Peyer's patch (tissue), 4 donors: Measurements from ENCODE around the gene SLC12A6.

ENCODE experiments used
- POLR2A ChIP-seq, 2 donors: fragments of 450-650 bp; IDR thresholded peaks; one replicate each; pipeline ENCODE4 v1.5.1; 2017; ENCODE audit warnings: antibody characterized with exemption in 2 of 2, mild to moderate bottlenecking in 2 of 2, moderate library complexity in 2 of 2
- TF ChIP-seq, protein P1 (sequence below), 6 experiments: fragments of 450-650 bp in 4 of 6; fragments of 200-600 bp in 2 of 6; sonication (generic) in 1 of 6; IDR thresholded peaks; one replicate each; pipeline ENCODE4 v1.5.1; 2017 to 2019; ENCODE audit warnings: antibody characterized with exemption in 6 of 6, mild to moderate bottlenecking in 3 of 6, moderate library complexity in 1 of 6

DNA sequence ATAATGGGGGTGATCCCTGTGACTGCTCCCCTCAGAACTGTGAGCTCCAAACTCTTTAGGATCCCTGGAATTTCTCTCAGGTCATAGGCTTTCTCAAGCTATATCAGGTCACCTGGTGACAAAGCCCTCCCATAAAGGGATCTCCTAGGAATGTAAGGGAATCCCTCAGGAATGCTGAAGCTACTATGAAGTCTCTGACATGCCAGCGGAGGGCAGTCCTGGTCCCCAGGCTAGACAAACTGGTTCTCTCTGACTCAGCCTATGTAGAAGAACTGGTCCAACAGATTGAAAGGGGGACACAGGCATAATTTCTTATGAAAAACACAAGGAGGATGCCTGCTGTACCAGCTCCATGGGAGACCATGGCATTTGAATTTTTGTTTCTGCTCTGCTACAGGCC lies 22.7 kb upstream of the SLC12A6 start:
- no peak for TF ChIP-seq POLR2A (IDR thresholded peaks at IDR 0.05)
- TF ChIP-seq, protein P1, sequence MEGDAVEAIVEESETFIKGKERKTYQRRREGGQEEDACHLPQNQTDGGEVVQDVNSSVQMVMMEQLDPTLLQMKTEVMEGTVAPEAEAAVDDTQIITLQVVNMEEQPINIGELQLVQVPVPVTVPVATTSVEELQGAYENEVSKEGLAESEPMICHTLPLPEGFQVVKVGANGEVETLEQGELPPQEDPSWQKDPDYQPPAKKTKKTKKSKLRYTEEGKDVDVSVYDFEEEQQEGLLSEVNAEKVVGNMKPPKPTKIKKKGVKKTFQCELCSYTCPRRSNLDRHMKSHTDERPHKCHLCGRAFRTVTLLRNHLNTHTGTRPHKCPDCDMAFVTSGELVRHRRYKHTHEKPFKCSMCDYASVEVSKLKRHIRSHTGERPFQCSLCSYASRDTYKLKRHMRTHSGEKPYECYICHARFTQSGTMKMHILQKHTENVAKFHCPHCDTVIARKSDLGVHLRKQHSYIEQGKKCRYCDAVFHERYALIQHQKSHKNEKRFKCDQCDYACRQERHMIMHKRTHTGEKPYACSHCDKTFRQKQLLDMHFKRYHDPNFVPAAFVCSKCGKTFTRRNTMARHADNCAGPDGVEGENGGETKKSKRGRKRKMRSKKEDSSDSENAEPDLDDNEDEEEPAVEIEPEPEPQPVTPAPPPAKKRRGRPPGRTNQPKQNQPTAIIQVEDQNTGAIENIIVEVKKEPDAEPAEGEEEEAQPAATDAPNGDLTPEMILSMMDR (IDR thresholded peaks at IDR 0.05) = no peak
